ES-I3 (cell line): Measurements from ENCODE around the gene IER5L.
"Not testable (repeated sequence)": the region's sequence is repeated elsewhere in the genome, so short reads cannot be mapped to it uniquely, and the experiment has no call there.

Experiments used
- H3K36me3 ChIP-seq: 2 replicates; pipeline ENCODE4 v1.6.1; 2013; ENCODE audit warnings: mild to moderate bottlenecking, low read length, control low read depth, moderate library complexity; ENCODE audit not compliant: insufficient read depth
- H3K4me1 ChIP-seq: 2 replicates; pipeline ENCODE4 v1.6.1; 2013; ENCODE audit warnings: mild to moderate bottlenecking, control low read depth, low read length; ENCODE audit not compliant: insufficient read depth
- H3K9ac ChIP-seq: 2 replicates; pipeline ENCODE4 v1.6.1; 2013; ENCODE audit warnings: low read depth, mild to moderate bottlenecking, low read length, moderate library complexity
- H3K9me3 ChIP-seq: 2 replicates; pipeline ENCODE4 v1.6.1; 2013; ENCODE audit warnings: mild to moderate bottlenecking, low read length, moderate library complexity; ENCODE audit not compliant: control insufficient read depth, insufficient read depth

The IER5L gene

DNA sequence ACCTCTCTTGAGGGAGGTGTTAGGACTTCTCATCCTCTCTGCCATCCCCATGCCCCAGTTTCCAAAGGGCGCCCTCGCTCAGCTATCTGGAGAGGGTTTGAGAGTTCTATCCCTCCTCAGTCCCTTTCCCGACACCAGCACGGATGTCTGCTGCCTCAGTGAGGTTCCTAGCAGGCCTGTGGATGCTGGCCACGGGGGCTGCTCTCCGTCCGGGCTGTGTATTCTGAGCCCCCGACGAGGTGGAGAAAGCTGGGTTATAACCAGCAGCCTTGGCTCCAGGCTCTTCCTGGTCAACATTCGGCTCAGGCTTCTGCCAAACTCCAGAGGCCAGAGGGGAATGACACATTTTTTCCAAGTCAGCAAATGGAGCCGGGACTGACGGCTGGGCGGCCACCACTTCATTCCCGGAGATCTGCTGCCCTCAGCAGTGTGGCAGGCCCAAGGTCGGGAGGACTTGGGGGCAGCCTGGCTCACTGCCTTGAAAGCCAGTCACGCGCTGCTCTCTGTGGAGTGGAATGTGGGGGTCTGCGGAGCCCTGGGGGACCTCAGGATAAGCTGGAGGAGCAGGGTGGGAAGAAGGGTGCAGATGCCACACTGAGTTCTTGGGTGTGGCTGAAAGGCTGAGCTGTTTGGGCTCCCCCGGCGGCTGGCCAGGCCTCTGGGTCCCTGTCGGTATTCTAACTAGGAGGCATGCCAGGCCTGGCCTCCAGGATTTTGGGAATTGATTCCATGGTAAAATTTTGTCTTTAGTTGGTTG lies 39.4 kb downstream of the IER5L start:
- Histone ChIP-seq H3K9me3 (no peaks in the 10 kb centered on the region), H3K36me3 (peaks cover 5% of the 10 kb centered on the region), H3K9ac (no peak overlapping the region), H3K4me1 (peaks cover 35% of the 10 kb centered on the region)

DNA sequence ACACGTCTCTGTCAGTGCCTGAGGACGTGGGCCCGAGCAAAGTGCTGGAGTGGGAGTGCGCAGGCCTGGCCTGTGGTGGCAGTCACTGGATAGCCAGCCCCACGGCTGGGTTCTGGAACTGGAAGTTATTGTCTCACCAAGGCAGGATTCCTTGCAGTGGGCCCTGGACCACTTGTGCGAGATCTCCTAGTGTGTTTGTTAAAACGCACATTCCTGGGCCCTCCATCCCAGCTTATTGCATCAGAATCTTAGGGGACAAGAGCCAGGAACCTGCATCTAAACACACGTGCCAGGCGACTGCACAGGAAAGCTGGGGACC lies 40.0 kb downstream of the IER5L start:
- H3K9ac ChIP-seq = no peak overlapping the region
- peaks cover 29% of the 10 kb centered on the region for H3K4me1 ChIP-seq
- H3K36me3 ChIP-seq = peaks cover 5% of the 10 kb centered on the region
- H3K9me3 ChIP-seq = no peaks in the 10 kb centered on the region

DNA sequence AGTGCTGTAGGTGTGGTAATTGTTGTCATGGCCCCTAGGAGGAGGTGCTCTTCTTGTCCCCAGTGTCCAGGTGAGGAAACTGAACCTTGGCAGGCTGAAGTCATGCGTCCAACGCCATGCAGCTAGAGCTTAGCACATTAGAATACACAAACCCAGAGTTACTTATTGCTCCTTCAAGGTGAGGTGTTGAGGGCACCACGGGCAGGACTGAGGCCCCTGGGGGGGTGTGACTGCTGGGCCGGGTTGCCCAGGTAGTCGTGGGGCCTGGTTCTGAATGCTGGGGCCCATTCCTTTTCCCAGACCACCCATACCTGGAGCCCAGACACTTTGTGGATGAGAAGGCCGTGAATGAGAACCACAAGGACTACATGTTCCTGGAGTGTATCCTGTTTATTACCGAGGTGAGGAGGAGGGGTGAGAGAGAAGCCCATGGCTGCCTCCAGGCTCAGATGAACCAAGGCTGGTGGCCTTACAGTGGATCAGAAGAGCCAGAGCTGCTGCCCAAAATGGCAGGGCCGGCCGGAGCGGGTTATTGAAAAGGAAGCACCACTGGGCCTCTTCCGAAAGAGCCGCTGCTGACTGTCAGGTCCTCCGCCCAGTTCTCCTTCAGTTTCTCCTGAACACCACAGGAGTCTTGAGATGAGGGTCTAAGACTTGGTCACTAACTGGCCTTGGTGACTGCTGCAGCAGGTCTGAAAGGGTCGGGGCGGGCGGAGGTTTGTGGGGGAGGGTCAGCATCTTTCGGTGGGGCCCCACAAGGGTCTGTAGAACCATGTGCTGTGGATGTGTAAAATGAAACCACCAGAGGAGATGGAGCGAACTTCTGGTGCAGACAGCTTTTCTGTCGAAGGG lies 40.5 kb downstream of the IER5L start:
- Histone ChIP-seq H3K36me3 (peaks cover 5% of the 10 kb centered on the region), H3K9me3 (no peaks in the 10 kb centered on the region), H3K4me1 (peaks cover 24% of the 10 kb centered on the region), H3K9ac (no peak overlapping the region)

- Histone ChIP-seq H3K9me3 (no peaks in the 10 kb centered on the region), H3K4me1 (peaks cover 16% of the 10 kb centered on the region), H3K36me3 (peaks cover 5% of the 10 kb centered on the region), H3K9ac (no peak overlapping the region)
These were observed 41.5 kb downstream of the IER5L start for GRCh38 chr9:129136446-129137035.

DNA sequence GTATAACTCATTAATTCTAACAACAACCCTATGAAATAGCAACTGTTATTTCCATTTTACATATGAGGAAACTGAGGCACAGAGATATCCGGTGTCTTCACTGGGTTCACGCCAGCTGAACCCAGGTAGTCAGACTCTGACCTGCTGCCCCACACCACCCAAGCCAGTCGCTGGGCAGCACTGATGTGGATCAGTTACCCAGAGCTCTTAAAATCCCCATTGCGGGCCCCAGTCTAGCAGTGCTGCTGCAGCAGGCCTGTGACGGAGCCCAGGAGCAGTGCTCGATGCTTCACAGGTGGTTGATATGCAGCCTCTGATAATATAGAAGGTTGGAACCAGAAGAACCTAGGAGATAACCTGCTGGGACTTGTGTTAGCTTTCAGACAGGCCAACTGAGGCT lies 42.6 kb downstream of the IER5L start:
- H3K36me3 ChIP-seq = peaks cover 5% of the 10 kb centered on the region
- H3K9me3 ChIP-seq = no peaks in the 10 kb centered on the region
- H3K9ac ChIP-seq = no peak overlapping the region
- peaks cover 8% of the 10 kb centered on the region; the same call in 1 of the 2 replicates for H3K4me1 ChIP-seq

DNA sequence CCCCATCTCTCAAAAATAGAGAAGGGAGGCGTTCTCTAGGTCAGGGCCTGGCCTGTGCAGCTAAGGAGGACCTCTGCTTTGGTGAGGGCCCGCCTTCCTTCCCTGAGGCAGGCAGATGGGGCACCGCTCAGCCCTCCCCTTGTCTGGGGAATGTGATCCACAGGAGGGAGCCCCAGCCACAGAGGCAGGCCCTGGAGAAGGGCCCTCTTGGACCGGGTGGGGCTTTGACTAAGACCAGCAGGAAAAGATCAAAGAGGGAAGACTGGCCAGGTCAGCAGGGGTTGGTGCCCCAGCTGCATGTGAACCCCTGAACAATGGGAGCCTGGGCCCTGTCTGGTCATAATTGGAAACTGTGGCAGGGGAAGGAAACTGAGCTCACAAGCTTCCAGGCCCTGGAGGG lies 45.0 kb downstream of the IER5L start:
- Histone ChIP-seq H3K9ac (no peak overlapping the region), H3K9me3 (no peaks in the 10 kb centered on the region), H3K36me3 (peaks cover 9% of the 10 kb centered on the region), H3K4me1 (no peaks in the 10 kb centered on the region; the same call in 1 of the 2 replicates)

GRCh38 chr9:129131300-129132145 lies 46.5 kb downstream of the IER5L start:
- H3K4me1 ChIP-seq = peaks cover 10% of the 10 kb centered on the region
- H3K9ac ChIP-seq = no peak overlapping the region
- no peaks in the 10 kb centered on the region for H3K9me3 ChIP-seq
- H3K36me3 ChIP-seq = peaks cover 9% of the 10 kb centered on the region

DNA sequence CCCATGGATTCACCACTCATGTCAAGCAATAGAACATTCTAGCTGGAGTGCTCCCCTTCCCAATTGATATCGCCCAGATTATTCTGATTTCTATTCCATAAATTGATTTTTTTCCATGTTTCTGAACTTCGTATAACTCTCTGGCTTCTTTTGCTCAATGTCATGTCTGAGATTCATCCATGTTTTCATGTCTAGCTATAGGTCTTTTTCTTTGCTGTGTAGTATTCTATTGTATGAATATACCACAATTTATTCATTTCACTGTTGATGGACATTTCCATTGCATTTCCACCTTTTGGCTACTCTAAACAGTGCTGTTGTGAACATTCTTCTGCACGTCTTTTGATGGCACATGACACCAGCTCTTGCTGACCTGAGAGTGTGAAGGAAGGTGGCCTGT lies 47.3 kb downstream of the IER5L start:
- peaks cover 10% of the 10 kb centered on the region for H3K4me1 ChIP-seq
- peaks cover 9% of the 10 kb centered on the region for H3K36me3 ChIP-seq
- no peak overlapping the region for H3K9ac ChIP-seq
- no peaks in the 10 kb centered on the region for H3K9me3 ChIP-seq

DNA sequence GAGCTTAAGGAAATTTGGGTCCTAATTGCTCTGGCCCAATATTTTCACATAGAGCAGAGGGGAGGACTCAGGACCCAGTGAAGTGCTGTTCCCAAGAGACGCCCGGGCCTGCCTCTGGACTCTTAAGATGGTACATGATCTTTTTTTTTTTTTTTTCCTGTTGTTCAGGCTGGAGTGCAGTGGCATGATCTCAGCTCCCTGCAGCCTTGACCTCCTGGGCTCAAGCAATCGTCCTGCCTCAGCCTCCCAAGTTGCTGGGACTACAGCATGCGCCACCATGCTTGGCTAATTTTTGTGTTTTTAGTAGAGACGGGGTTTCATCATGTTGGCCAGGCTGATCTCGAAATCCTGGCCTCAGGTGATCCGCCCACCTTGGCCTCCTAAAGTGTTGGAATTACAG lies 47.8 kb downstream of the IER5L start:
- not testable (repeated sequence) for H3K9ac ChIP-seq, H3K4me1 ChIP-seq, H3K36me3 ChIP-seq, H3K9me3 ChIP-seq

- Histone ChIP-seq H3K9me3 (no peaks in the 10 kb centered on the region), H3K36me3 (peaks cover 5% of the 10 kb centered on the region), H3K4me1 (peaks cover 10% of the 10 kb centered on the region), H3K9ac (no peak overlapping the region)
These were observed 49.4 kb downstream of the IER5L start for GRCh38 chr9:129128689-129129088.

GRCh38 chr9:129126749-129127618 lies 51.1 kb downstream of the IER5L start:
- H3K4me1 ChIP-seq = peaks cover 10% of the 10 kb centered on the region
- no peaks in the 10 kb centered on the region for H3K9me3 ChIP-seq
- peaks cover 5% of the 10 kb centered on the region for H3K36me3 ChIP-seq
- H3K9ac ChIP-seq = peak overlapping the region; percentile 7; the same call in 1 of the 2 replicates
